Transverse colon (tissue), 4 donors: ENCODE results near the gene AQP7.

Source experiments
- POLR2AphosphoS5 ChIP-seq, 3 donors: sonication (generic); formaldehyde crosslinking; IDR thresholded peaks; one replicate each; pipeline ENCODE4 v1.6.1; 2016; ENCODE audit warnings: antibody characterized with exemption in 3 of 3
- TF ChIP-seq, protein P1 (sequence below), 5 experiments: fragments of 200-600 bp in 3 of 5; fragments of 450-650 bp in 2 of 5; sonication (generic) in 3 of 5; IDR thresholded peaks; 1 replicate in 2 of 5; 2 replicates in 3 of 5; pipeline ENCODE4 v1.5.1; 2016 to 2017; ENCODE audit warnings: antibody characterized with exemption in 5 of 5, inconsistent platforms in 3 of 5, mild to moderate bottlenecking in 2 of 5, moderate library complexity in 1 of 5

DNA sequence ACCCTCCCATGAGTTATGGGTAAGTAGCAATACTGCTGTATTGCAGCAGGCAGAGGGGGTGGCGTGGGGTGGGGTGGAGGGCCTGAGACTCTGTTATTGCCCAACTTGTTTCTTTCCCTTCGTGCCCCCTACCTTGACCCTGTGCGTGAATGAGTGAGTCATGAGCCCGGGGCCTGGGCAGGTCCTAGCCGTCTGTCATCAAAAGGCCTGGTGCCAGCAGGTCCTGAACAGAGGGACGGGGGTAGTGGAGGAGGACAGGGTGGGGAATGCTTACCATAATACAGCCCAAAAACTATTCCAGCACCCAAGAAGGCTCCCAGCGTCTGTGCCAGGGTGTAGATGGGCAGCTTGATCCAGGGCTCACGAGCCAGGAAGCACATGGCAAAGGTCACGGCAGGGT is 40.7 kb upstream of the AQP7 start:
- TF ChIP-seq, protein P1, sequence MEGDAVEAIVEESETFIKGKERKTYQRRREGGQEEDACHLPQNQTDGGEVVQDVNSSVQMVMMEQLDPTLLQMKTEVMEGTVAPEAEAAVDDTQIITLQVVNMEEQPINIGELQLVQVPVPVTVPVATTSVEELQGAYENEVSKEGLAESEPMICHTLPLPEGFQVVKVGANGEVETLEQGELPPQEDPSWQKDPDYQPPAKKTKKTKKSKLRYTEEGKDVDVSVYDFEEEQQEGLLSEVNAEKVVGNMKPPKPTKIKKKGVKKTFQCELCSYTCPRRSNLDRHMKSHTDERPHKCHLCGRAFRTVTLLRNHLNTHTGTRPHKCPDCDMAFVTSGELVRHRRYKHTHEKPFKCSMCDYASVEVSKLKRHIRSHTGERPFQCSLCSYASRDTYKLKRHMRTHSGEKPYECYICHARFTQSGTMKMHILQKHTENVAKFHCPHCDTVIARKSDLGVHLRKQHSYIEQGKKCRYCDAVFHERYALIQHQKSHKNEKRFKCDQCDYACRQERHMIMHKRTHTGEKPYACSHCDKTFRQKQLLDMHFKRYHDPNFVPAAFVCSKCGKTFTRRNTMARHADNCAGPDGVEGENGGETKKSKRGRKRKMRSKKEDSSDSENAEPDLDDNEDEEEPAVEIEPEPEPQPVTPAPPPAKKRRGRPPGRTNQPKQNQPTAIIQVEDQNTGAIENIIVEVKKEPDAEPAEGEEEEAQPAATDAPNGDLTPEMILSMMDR (IDR thresholded peaks at IDR 0.05) = no peak
- no peak for TF ChIP-seq POLR2AphosphoS5 (IDR thresholded peaks at IDR 0.05)
